ENCODE data around the gene CDK6.

CDK6 gene

GRCh38 chr7:92794391-92794790, 42.0 kb downstream of the CDK6 start:
- TF ChIP-seq CTCF (IDR thresholded peaks at IDR 0.05; ENCODE audit: low read depth, low read length, missing control alignments): no peak
- Histone ChIP-seq H3K27ac (no peak overlapping the region), H3K36me3 (replicated peaks) (no peaks in the 10 kb centered on the region), H3K4me3 (ENCODE audit: low read depth, low read length) (no peak overlapping the region), H3K27me3 (replicated peaks) (no peaks in the 10 kb centered on the region)
- no peak for DNase-seq
- in situ Hi-C loops (cut with HindIII; ENCODE audit: low pct_ligation_motif_present, low sequenced_read_pairs): no loop called here

- Histone ChIP-seq H3K4me3 (ENCODE audit: low read depth, low read length) (no peak overlapping the region), H3K27ac (no peak overlapping the region), H3K36me3 (replicated peaks) (no peaks in the 10 kb centered on the region), H3K27me3 (replicated peaks) (no peaks in the 10 kb centered on the region)
- in situ Hi-C loops (cut with HindIII; ENCODE audit: low pct_ligation_motif_present, low sequenced_read_pairs): no loop called here
- DNase-seq: no peak
- no peak for TF ChIP-seq CTCF (IDR thresholded peaks at IDR 0.05; ENCODE audit: low read depth, low read length, missing control alignments)
These were observed 42.6 kb downstream of the CDK6 start for GRCh38 chr7:92793656-92794205.

GRCh38 chr7:92790992-92791391, 45.4 kb downstream of the CDK6 start:
- Histone ChIP-seq H3K36me3 (replicated peaks) (no peaks in the 10 kb centered on the region), H3K4me3 (ENCODE audit: low read depth, low read length) (no peak overlapping the region), H3K27ac (peak overlapping the region; percentile 26), H3K27me3 (replicated peaks) (no peaks in the 10 kb centered on the region)
- TF ChIP-seq CTCF (IDR thresholded peaks at IDR 0.05; ENCODE audit: low read depth, low read length, missing control alignments): no peak
- in situ Hi-C loops (cut with HindIII; ENCODE audit: low pct_ligation_motif_present, low sequenced_read_pairs): no loop called here
- DNase-seq: peak; percentile 53

GRCh38 chr7:92788559-92789183, 47.7 kb downstream of the CDK6 start:
- in situ Hi-C loops (cut with HindIII; ENCODE audit: low pct_ligation_motif_present, low sequenced_read_pairs): no loop called here
- H3K27me3 ChIP-seq (replicated peaks): no peaks in the 10 kb centered on the region
- TF ChIP-seq CTCF (IDR thresholded peaks at IDR 0.05; ENCODE audit: low read depth, low read length, missing control alignments): no peak
- no peak overlapping the region for H3K27ac ChIP-seq
- no peaks in the 10 kb centered on the region for H3K36me3 ChIP-seq (replicated peaks)
- H3K4me3 ChIP-seq (ENCODE audit: low read depth, low read length): no peak overlapping the region
- no peak for DNase-seq

GRCh38 chr7:92785923-92786322, 50.5 kb downstream of the CDK6 start:
- peak; percentile 56 for DNase-seq
- no peaks in the 10 kb centered on the region for H3K36me3 ChIP-seq (replicated peaks)
- no peak for TF ChIP-seq CTCF (IDR thresholded peaks at IDR 0.05; ENCODE audit: low read depth, low read length, missing control alignments)
- no peak overlapping the region for H3K4me3 ChIP-seq (ENCODE audit: low read depth, low read length)
- no peaks in the 10 kb centered on the region for H3K27me3 ChIP-seq (replicated peaks)
- H3K27ac ChIP-seq: peak overlapping the region; percentile 38
- in situ Hi-C loops (cut with HindIII; ENCODE audit: low pct_ligation_motif_present, low sequenced_read_pairs): no loop called here

GRCh38 chr7:92784935-92785334, 51.4 kb downstream of the CDK6 start:
- no peak for DNase-seq
- in situ Hi-C loops (cut with HindIII; ENCODE audit: low pct_ligation_motif_present, low sequenced_read_pairs): no loop called here
- no peak overlapping the region for H3K27ac ChIP-seq
- H3K4me3 ChIP-seq (ENCODE audit: low read depth, low read length): no peak overlapping the region
- no peaks in the 10 kb centered on the region for H3K36me3 ChIP-seq (replicated peaks)
- TF ChIP-seq CTCF (IDR thresholded peaks at IDR 0.05; ENCODE audit: low read depth, low read length, missing control alignments): no peak
- H3K27me3 ChIP-seq (replicated peaks): no peaks in the 10 kb centered on the region
